GOT3 (cell line): ENCODE data around the gene LRRC75A.
A peak's percentile ranks its signal among the peaks of the same experiment; 100 is the strongest.
"Not testable (repeated sequence)": the region's sequence is repeated elsewhere in the genome, so short reads cannot be mapped to it uniquely, and the experiment has no call there.

Source experiments
- DNase-seq: peaks from one replicate; lab custom pipeline; 2025; ENCODE audit warnings: mixed read lengths; lab: John Stamatoyannopoulos, UW

Gene LRRC75A

GRCh38 chr17:16432017-16432416, 60.0 kb downstream of the LRRC75A start:
- no peak for DNase-seq

DNA sequence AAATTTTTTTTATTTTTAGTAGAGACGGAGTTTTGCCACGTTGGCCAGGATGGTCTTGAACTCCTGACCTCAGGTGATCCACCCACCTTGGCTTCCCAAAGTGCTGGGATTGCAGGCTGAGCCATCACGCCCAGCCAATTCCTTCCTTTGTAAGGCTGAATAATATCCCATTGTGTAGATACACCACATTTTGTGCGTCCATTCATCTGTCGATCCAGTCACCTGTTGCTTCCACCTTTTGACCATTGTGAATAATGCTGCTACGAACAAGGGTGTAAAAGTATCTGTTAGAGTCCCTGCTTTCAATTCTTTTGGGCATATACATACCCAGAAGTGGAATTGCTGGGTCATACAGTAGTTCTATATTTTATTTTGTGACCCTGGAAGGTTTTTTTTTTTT, 61.3 kb downstream of the LRRC75A start:
- DNase-seq: no peak

DNA sequence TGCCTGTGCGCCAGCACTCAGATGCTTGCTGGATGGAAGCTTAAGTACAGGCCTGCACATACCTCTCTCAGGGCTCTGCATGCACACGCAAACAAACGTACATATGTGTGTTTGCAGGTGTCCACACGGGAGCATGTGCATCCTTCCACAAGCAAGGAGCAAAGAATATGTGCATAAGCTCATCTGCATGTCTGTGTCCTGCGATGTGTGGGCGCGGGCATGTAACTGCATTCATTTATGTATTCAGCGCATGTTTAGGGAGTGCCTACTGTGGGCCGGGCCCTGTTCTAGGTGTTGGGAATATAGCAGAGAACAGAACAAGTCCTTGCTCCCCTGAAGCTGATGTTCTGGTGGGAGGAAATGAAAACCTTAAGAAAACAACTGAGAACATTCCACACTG, 62.9 kb downstream of the LRRC75A start:
- DNase-seq: no peak

DNA sequence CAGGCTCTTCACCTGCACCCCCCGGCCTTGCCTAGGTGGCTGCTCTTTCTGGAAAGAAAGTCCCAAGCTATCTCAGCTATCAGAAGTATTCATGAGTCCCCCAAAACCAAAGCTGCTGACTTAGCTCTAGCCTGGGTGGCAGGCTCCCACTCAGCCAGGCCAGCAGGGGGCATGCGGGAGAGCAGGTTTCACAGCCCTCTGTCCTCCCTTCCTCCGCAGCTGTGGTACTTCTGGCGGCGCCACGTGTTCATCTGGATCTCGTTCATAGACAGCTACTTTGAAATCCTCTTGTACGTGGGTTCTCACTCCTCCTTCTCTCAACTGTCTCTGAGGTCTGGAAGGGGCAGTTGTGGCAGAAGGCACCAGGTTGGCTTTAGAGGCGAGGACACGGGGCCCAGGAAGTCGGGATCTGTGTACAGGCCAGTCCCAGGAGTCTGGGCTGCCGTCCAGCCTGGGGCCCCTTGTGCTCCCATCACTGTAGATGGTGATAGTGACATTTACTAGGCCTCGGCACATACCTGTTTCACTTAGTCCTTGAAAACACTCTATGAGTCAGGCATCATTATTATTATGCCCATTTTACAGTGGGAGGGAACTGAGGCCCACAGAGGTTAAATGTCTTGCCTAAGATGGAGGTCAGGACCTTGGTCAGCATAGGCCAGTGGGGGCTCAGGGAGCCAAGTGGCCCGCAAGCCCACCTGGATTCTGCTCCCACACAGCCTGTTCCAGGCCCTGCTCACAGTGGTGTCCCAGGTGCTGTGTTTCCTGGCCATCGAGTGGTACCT, 63.7 kb downstream of the LRRC75A start:
- DNase-seq: no peak

DNA sequence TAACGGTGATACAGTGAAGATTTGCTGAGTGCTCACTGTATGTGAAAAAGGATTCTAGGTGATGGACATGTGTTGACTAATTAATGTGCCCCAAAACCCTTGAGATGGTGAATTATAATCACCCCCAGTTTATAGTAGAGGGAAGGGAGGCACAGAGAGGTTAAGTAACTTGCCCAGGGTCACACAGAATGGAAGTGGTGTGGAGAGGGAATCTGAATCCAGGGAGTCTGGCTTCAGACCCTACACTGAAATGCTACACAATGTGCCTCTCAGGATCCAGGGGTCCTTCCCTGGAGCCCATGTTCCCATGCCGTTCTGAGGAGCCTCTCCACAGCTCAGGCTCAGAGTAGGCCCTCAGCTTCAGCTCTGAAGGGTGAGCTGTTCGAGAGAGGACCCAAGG, 65.0 kb downstream of the LRRC75A start:
- DNase-seq: no peak

DNA sequence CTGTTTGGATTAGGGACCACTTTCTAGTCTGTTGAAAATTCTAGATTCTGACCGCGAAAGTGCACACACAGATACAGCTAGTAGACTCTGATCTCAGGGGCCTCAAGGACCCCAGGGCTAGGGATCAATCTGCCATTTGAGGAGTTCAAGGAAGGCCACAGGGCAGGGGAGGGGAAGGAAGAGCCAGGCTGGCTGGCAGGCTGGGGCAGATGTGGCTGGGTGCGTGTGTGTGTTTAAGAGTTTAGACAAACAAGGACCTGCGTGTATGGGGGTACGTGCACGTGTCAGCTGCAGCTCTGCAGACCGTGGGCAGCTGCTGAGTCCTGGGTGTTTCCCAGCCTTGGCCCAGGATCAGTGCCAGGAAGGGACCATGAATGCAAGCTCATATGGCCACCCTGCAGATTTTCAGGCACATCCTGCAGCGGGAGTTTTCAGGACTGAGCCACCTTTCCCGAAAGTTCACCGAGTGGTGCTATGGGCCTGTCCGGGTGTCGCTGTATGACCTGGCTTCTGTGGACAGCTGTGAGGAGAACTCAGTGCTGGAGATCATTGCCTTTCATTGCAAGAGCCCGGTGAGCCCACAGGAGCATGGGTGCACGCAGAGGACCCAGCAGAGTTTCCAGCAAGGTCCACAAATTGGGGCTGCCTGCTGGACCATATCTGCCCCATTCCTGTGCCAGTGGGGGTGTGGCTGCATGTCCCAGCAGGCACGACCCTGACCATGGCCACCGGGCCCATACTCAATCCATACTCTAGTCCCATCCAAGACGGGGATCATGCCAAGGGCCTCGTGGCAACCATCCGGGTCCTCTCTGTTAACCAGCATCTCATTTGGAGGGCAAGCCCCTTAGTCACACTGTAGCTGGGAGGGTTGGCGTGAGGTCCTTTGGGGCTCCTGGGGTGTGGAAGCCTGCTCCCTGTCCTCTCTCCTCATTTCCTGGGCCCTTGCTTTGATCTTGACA, 66.0 kb downstream of the LRRC75A start:
- DNase-seq: no peak

DNA sequence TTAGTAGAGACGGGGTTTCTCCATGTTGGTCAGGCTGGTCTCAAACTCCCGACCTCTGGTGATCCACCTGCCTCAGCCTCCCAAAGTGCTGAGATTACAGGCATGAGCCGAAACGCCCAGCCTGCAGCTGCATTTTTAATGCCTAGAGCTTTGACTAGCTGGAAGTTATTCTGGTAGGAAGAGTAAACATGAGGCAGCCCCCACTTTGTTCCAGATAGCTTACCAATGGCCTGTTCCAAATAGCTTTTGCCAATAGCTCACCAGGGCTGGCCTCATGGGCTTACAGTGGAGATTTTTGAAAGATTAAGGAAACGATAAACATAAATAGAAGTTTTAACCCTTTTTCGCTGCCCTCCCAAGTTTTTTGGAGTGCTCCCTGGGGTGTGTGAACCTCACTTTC, 66.8 kb downstream of the LRRC75A start:
- no peak for DNase-seq

GRCh38 chr17:16423226-16423872, 68.6 kb downstream of the LRRC75A start:
- no peak for DNase-seq

DNA sequence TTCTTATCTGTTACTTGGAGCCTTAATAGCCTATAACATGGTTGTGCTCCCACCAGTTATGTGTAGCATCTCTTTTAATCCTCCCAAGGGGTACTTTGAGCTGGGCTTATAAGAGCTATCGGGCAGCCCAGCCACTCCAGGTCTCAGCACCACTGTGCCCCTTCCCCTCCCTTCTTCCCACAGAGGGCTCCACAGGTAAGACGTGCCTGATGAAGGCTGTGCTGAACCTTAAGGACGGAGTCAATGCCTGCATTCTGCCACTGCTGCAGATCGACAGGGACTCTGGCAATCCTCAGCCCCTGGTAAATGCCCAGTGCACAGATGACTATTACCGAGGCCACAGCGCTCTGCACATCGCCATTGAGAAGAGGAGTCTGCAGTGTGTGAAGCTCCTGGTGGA, 69.6 kb downstream of the LRRC75A start:
- DNase-seq: no peak

- DNase-seq: peak; percentile 18
Observed at GRCh38 chr17:16419929-16420271, 72.1 kb downstream of the LRRC75A start.

DNA sequence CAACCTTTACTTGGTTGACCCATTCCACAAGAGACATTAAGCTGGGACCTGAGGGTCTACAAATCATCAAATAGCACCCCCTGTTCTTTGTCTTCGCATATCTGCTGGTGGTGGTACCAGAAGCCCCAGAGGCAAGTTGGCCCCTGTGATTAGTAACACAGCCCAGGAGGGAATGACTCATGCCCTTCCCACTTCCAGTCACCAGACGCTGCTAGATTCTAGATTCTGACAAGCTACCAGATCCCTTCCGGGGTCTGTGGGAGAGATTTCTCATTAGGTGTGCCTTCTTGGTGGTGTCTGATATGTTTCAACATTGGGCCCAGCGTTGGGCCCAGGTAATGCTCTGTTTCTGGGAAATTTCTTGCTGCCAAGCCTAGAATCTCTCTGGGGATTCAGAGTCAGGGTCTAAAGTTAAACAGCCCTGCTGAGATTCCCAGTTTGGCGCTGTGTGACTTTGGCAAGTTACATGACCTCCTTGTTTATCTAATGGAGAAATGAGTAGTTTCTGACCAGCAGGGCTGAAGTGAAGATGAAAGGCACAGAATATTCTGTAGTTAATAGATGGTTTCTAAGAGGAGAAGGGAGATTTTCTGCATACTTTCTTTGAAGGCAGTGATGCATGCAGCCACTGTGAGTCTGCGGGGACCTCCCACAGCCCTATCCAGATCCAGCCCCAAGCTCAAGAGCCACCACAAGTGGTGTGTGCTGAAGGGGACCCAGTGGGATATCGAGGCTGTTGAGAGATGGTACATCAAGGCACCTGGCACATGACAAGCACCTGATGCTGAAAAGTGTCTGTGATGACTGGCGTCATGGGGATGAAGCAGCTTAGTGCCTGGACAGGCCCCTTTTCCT, 72.7 kb downstream of the LRRC75A start:
- DNase-seq: no peak

DNA sequence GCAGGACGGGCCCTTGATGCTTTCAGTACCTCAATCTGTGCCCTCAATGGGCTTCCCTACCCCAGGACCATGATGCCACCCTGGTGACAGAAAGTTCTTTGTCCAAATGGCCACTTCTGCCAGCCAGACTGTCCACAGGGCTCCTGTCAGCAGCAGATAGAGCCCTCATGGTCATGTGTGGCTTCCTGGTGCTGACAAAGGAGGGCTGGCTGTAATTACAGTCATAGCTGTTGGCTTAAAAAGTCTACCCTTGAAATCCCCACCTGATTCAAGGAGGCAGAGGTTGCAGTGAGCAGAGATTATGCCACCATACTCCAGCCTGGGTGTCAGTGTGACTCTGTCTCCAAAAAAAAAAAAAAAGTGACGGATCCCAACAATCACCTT, 73.3 kb downstream of the LRRC75A start:
- DNase-seq: no peak

- no peak for DNase-seq
Observed at GRCh38 chr17:16417896-16418684, 73.9 kb downstream of the LRRC75A start.

DNA sequence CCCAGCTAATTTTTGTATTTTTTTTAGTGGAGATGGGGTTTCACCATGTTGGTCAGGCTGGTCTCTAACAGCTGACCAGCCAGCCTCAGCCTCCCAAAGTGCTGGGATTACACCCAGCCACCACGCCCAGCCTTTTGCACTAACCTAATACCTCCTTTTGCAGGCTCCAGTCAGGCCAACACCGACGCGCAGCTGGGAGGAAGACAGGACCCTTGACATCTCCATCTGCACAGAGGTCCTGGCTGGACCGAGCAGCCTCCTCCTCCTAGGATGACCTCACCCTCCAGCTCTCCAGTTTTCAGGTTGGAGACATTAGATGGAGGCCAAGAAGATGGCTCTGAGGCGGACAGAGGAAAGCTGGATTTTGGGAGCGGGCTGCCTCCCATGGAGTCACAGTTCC, 74.6 kb downstream of the LRRC75A start:
- DNase-seq: no peak

- DNase-seq: no peak
Observed at GRCh38 chr17:16415031-16415924, 76.7 kb downstream of the LRRC75A start, which contains the start of gene TRPV2. TRPV2 (plus strand) TSS chr17:16415571; CDS start chr17:16417669, 2,098 bp downstream.

- no peak for DNase-seq
Observed at GRCh38 chr17:16407911-16408588, 83.9 kb downstream of the LRRC75A start.

GRCh38 chr17:16406742-16407674, 85.0 kb downstream of the LRRC75A start:
- DNase-seq: no peak

DNA sequence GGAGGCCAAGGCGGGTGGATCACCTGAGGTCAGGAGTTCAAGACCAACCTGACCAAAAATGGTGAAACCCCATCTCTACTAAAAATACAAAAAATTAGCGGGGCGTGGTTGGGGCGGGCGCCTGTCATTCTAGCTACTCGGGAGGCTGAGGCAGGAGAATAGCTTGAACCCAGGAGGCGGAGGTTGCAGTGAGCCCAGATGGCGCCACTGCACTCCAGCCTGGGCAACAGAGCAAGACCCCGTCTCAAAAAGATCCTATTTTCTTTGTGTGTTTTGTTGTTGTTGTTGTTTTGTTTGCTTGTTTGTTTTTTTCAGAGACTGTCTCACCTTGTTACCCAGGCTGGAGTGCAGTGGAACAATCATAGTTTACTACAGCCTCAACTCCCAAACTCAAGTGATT, 88.1 kb downstream of the LRRC75A start:
- DNase-seq: not testable (repeated sequence)
